AG04450 (cell line): Measurements from ENCODE around the gene HOXC10. TPM values are rescaled to one million over a fixed set of nuclear protein-coding genes. Genes with fewer than 3 reads are reported as not detected.

Source experiments
- CTCF ChIA-PET: fragments of 300-600, 350-600 bp; formaldehyde crosslinking; extraction: SDS; loops from one replicate; lab custom pipeline; 2022; ENCODE audit warnings: antibody characterized with exemption, inconsistent platforms; lab: Charles Lee
- POLR2A ChIA-PET: fragments of 350-600 bp; formaldehyde crosslinking; extraction: SDS; loops from one replicate; lab custom pipeline; 2021; ENCODE audit warnings: antibody characterized with exemption, inconsistent platforms; lab: Yijun Ruan, JAX
- DNase-seq: peaks from one replicate; pipeline ENCODE4 v3.0.0-alpha.2; 2011; ENCODE audit warnings: low read depth, low spot score
- H3K27ac ChIP-seq: one replicate; pipeline ENCODE4 v1.5.1; 2012; ENCODE audit warnings: low read depth, low read length, control low read depth
- H3K27me3 ChIP-seq: one replicate; pipeline ENCODE4 v1.6.0; 2012; ENCODE audit warnings: low read length; ENCODE audit not compliant: control insufficient read depth, insufficient read depth
- H3K4me3 ChIP-seq: 2 replicates; pipeline ENCODE4 v1.5.1; 2011; ENCODE audit warnings: mild to moderate bottlenecking, low read depth, low read length, control low read depth
- H3K9me3 ChIP-seq: 2 replicates; pipeline ENCODE4 v1.5.1; 2012; ENCODE audit warnings: low read length; ENCODE audit not compliant: control insufficient read depth, insufficient read depth
- CTCF ChIP-seq: IDR thresholded peaks from 2 replicates; pipeline ENCODE4 v1.5.1; 2011; ENCODE audit warnings: low read depth, low read length, control low read depth, inconsistent platforms
- polyA plus RNA-seq: library from polyadenylated mRNA; depleted of rRNA; stranded (reverse); fragments of >200 nt; gene quantifications from 2 replicates; pipeline ENCODE4 v1.2.3, GENCODE V29; 2011

HOXC10 gene
- polyA plus RNA-seq, 1 experiment, result not detected

DNA sequence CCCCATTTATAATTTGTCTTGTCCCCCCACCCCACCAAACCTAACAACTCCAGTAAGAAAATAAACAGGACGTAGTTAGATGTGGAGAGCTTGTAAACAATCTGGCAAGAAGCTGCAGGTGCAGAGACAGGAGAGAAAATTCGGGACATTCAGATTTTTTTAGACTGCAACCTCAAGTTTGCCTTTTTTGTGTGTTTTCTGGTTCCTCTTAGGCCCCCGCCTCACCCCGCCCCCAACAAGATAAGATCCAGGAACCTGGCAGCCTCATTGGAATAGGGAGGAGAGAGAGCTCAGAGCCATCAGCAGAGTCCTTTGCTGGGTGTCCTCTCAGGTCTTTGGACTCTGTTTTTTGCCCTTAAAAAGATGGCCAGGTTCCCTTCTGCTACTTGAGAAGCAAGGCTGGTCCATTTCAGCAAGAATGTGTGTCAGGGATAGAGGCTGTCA, 2.9 kb downstream of the HOXC10 start:
- H3K27me3 ChIP-seq, result peaks cover 94% of the 10 kb centered on the region
- CTCF ChIA-PET, result interaction anchor here (1.5 to 2.0 kb wide), 2 partner anchors 18 to 204 kb away, joined by 6 read pairs; no protein-coding TSS in a partner anchor
- DNase-seq, result no peak
- no peak overlapping the region for H3K4me3 ChIP-seq
- POLR2A ChIA-PET, result interaction anchor here (0.9 kb wide), 1 partner anchor 12 kb away, joined by 3 read pairs; the partner anchor contains the start of gene HOXC9
- peaks cover 22% of the 10 kb centered on the region for H3K9me3 ChIP-seq
- no peak overlapping the region for H3K27ac ChIP-seq
- TF ChIP-seq CTCF, result no peak

- Histone ChIP-seq H3K27ac (no peak overlapping the region), H3K27me3 (peaks cover 94% of the 10 kb centered on the region), H3K4me3 (no peak overlapping the region), H3K9me3 (peaks cover 22% of the 10 kb centered on the region)
- POLR2A ChIA-PET, result no interaction called here
- no peak for TF ChIP-seq CTCF
- no peak for DNase-seq
- CTCF ChIA-PET, result interaction anchor here (1.5 kb wide), 1 partner anchor 17 kb away, joined by 6 read pairs; no protein-coding TSS in a partner anchor
These were observed 3.7 kb downstream of the HOXC10 start for GRCh38 chr12:53988541-53989226.

- no peak overlapping the region for H3K4me3 ChIP-seq
- peaks cover 94% of the 10 kb centered on the region for H3K27me3 ChIP-seq
- CTCF ChIA-PET, result interaction anchor here (1.5 kb wide), 1 partner anchor 16 kb away, joined by 6 read pairs; no protein-coding TSS in a partner anchor
- H3K27ac ChIP-seq, result no peak overlapping the region
- POLR2A ChIA-PET, result no interaction called here
- TF ChIP-seq CTCF, result peak; percentile 56
- H3K9me3 ChIP-seq, result peaks cover 18% of the 10 kb centered on the region
- no peak for DNase-seq
These were observed 4.5 kb downstream of the HOXC10 start for GRCh38 chr12:53989227-53990113.

DNA sequence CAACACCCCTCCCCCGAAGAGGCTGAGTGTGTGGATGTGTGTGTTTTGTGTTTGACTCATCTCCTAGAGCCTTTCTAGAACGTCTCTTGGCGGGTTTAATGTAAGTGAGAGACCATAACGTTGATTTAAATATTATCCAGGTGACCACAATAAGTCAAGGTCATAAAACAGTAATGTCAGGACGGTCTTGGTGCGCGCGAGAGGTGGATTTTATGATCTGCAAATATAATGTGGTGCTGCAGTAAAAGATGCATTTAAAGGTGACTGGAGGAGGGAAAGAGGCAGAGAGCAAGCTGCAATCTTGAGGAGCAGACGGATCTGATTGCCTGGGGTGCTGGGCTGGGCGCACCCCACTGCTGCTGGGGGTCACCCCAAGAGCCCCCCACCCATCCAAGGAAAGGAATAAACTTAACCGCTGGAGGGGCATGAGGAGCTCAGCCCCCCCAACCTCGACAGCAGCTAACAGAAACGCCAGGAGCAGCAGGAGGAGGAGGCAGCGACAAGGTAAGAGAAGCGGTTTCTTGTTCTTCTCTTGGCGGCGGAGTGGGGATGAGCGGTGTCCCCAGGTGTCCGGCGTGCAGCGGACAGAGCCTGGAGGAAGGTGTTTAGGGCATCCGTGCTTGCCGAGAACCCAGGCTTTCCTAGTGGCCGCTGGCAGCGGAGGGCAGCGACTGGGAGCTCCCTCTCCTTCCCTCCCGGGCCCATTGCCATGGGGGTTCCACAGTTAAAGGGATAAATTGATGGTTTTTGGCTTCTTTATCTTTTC, 5.5 kb downstream of the HOXC10 start:
- no peak for DNase-seq
- no peak for TF ChIP-seq CTCF
- H3K4me3 ChIP-seq, result no peak overlapping the region
- no peak overlapping the region for H3K27ac ChIP-seq
- H3K27me3 ChIP-seq, result peaks cover 97% of the 10 kb centered on the region
- H3K9me3 ChIP-seq, result peaks cover 13% of the 10 kb centered on the region
- ChIA-PET POLR2A (no interaction called here), CTCF (interaction anchor here (1.0 to 2.3 kb wide), 3 partner anchors 15 to 233 kb away, joined by 3 to 8 read pairs (median 3); no protein-coding TSS in a partner anchor)
